Stimulated activated CD8-positive, alpha-beta memory T cell treated with anti-CD3 and anti-CD28 coated beads, Interleukin-2, amount 100 ng/mL, for 1 hour (primary cell): ENCODE results near the gene RALY.

Source experiments
- DNase-seq, 2 donors: peaks; one replicate each; pipeline ENCODE4 v3.0.0-alpha.2; 2020; ENCODE audit warnings: low read depth in 2 of 2

The RALY gene

GRCh38 chr20:34076952-34077351 is 83.2 kb downstream of the RALY start:
- DNase-seq = no peak

GRCh38 chr20:34078540-34078939 is 84.8 kb downstream of the RALY start:
- DNase-seq = no peak

- no peak for DNase-seq
Measured at GRCh38 chr20:34079818-34080217, 86.1 kb downstream of the RALY start.

GRCh38 chr20:34082232-34082887 is 88.6 kb downstream of the RALY start:
- DNase-seq = no peak

DNA sequence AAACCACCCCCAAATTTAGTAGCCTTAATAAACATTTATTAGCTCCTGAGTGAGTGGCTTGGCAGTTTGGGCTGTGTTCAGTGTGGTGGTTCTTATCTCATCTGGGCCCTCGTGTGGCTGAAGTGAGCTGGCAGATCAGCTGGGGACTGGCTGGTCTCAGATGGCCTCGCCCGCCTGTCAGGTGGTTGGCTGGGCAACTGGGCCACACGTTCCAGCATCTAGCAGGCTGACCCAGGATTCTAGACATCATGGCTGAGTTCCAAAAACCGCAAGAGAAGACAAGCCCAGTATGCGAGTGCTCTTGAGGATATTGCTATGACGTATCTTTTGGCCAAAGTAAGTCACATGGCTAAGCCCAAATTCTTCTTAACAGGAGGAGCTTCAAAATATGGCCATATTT is 89.4 kb downstream of the RALY start:
- DNase-seq = no peak

DNA sequence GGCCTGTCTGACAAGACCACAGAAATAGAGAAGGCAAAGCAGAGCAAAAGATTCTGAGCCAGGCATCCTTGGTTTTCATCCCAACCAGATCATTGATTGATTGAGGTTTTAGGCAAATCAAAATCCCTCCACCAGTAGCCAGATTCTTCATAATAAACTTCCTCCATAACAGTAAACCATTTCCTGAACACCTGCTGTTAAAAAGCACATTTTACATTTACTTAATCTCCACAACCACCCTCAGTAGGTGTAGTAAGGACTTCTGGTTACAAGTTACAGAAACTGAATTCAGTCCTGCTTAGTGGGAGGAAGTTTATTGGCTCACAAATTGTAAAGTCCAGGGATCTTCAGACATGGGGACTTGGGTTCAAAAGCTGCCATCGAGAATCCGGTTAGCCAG is 90.1 kb downstream of the RALY start:
- DNase-seq = no peak

- DNase-seq = no peak
Measured at GRCh38 chr20:34084227-34084923, 90.7 kb downstream of the RALY start.

DNA sequence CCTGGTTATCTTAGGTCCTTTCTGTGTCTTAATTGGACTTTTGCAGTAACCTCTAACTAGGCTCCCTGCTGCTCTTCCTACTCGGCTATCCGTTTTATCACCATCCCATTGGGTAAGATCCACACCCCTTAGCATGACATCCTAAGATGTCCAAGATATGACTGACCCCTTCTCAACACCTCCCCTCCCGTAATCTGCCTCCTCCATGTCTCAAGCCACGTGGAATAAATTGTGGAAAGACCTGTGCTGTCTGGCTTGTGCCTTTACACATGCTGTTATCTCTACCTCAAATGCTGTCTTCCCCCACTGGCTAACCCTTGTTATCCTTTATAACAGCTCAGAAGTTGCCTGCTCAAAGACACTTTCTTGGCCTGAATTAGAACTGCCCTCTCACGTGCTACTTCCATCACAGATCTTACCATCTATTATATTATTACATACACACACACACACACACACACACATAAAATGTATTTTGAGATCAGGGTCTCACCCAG is 91.9 kb downstream of the RALY start:
- DNase-seq = no peak

DNA sequence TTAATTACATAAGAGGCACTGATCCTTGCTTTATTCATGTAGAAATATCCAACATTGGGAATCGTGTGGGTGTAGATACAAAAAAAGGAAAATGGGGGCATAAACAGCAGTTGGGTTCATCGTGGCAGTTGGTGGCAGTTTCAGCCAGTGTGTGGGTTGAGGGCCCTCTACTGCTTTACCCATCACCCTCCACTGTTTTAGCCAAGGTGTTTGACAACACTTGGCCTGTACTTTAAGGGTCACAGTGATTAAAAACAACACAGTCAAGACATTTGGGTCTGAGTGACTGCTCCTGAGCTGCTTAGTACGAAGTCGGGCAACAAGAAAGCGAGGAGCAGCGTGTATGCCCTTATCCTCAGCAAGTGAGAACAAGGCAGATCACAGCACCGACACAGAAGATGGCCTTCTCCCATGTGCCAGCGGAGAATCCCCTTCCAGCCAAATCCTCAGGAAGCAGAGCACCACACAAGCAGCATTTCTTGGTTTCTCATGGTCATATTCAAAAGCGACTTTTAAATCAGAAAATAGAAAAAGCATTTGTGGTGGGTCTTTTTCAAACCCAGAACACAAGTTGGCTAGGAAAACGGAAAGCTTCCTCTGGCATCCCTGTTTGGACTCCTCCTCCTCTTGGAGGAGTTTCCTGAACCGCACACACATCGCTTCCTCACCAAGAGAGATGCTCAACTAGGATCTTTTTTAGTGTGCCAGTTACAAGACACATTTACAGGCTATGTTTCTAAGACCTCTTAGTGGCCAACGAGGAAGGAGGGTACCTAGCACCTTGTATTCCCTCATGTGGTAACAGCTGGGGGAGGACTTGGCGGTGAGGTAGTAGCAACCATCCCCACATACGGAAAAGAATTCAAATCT is 94.8 kb downstream of the RALY start:
- DNase-seq = no peak

DNA sequence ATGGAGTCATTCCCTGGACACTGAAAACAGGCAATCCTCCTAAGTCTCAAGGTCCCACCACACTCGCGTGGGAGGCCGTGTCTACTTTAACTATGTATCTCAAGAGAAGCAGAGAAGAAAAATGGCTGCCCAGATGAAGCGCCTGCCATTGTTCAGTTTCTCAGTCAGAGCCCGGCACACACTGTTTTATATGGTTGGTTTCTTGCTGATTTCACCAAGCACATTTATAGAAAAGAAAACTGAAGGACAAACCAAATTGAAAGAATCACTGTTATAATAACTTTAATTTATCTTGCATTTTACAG is 95.4 kb downstream of the RALY start:
- no peak for DNase-seq

- no peak for DNase-seq
Measured at GRCh38 chr20:34089655-34090345, 96.1 kb downstream of the RALY start.

DNA sequence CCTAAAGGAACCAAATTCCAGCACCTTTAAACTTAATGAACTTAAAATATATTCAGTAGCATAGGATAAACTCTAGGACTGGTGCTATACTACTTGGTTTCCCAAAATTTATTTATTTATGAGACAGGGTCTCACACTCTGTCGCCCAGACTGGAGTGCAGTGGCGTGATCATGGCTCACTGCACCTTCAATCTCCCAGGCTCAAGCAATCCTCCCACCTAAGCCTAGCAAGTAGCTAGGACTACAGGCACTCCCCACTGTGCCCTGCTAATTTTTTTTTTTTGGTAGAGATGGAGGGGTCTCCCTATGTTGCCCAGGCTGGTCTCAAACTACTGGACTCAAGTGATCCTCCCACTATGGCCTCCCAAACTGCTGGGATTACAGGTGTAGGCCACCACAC is 96.9 kb downstream of the RALY start:
- DNase-seq = no peak

GRCh38 chr20:34091637-34092200 is 98.0 kb downstream of the RALY start:
- no peak for DNase-seq

DNA sequence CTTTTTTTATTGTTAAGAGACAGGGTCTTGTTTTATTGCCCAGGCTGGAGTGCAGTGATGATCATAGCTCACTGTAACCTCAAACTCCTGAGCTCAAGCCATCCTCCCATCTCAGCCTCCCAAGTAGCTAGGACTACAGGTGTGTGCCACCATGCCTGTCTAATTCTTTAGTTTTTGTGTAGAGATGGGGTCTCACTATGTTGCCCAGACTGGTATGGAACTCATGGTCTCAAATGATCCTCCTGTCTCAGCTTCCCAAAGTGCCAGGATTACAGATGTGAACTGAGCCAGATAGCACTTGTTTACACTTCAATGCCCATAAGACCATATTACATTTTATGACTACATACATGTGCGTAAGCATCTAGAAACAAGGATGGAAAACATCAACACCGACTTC is 100.2 kb downstream of the RALY start:
- DNase-seq = no peak

DNA sequence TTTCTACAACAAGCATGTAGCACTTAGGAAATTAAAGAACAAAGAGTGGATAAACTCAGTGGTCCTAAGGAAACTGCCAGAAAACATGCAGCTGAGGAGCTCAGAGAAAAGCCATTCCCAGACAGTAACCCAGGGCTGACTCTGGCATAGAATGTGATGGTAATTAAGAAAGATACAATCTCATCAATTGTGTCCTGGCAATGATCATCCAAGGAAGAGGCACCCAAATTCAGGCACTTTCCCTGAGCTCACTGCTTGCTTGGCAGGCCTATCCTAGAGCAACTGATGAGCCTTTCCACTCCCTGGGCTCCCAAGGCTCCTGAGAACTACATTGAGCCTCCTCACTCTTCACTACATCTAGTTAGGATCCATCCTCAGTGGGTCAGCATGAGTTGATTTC is 102.1 kb downstream of the RALY start:
- no peak for DNase-seq

- DNase-seq = no peak
Measured at GRCh38 chr20:34096699-34097444, 103.2 kb downstream of the RALY start.

- no peak for DNase-seq
Measured at GRCh38 chr20:34098570-34098969, 104.9 kb downstream of the RALY start.

- no peak for DNase-seq
Measured at GRCh38 chr20:34099675-34100074, 106.0 kb downstream of the RALY start.

DNA sequence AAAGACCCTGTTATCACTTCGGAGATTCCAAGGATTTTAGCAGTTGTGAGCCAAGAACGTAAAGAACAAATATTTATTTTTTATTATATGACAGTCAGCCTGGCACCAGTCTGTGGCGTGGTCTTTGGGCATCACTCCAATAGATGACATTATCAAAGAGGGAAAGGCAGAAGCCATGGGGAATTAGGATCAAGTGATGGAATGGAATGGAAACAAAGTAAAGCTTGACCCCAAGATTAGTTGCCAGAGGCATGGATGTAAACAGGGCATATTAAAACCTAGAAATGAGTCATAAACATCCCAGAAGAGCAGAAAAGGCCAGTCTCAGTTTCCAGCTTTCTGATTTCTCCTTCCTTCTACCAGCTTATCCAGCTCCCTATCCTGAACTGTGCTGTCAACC is 106.9 kb downstream of the RALY start:
- DNase-seq = no peak

DNA sequence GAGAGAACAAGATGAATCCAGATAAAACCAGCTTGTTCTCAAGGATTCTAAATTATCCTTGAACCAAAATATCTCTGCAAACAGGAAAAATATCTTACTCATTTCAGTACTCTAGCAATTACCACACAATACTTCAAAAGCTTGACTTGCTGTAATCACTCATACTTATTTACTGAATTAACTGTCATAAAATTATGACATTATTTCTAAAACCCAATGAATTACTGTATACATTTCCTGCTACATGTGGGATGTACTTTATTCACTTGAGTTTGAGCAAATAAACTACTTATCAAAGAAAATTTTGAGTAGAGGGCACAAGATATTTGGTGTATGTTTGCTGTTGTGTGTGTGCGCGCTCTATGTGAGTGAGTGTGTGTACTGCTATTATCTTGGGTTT is 108.6 kb downstream of the RALY start:
- no peak for DNase-seq

GRCh38 chr20:34104059-34104458 is 110.3 kb downstream of the RALY start:
- no peak for DNase-seq
